HepG2 (cell line): ENCODE results near the gene SDC3. TPM values are rescaled to one million over a fixed set of nuclear protein-coding genes. Genes with fewer than 3 reads are reported as not detected.

ENCODE experiments used
- ATAC-seq: fragments of 200-7000 bp; cut with Tn5 transposase; 3 replicates; pipeline ENCODE4 v1.9.1; 2020; ENCODE audit warnings: mild to moderate bottlenecking, moderate library complexity
- BruUV-seq: library from RNA; stranded (reverse); fragments of 400-500 nt; replicated peaks from 2 replicates; lab custom pipeline; 2021; lab: Mats Ljungman, UMichigan
- CTCF ChIA-PET: fragments of 300-600 bp; formaldehyde crosslinking; extraction: SDS; loops from one replicate; lab custom pipeline; 2021; ENCODE audit warnings: low total read pairs, inconsistent platforms, low intra/inter-chr PET ratio; lab: Yijun Ruan, JAX
- POLR2A ChIA-PET: fragments of 350-600 bp; sonication (Branson Sonifier 250); formaldehyde crosslinking; loops from one replicate; lab custom pipeline; 2020; ENCODE audit warnings: antibody characterized with exemption, inconsistent platforms; lab: Yijun Ruan, JAX
- DNase-seq: peaks from one replicate; pipeline ENCODE4 v3.0.0-alpha.2; 2015; ENCODE audit warnings: low spot score
- FAIRE-seq: peaks from 3 replicates; lab custom pipeline; 2011; peaks lifted over from hg19 to GRCh38; lab: Jason Lieb, UNC
- H2AFZ ChIP-seq: one replicate; pipeline ENCODE4 v1.6.1; 2011; ENCODE audit warnings: low read length, inconsistent platforms
- H3K27ac ChIP-seq: fragments of 300-600 bp; 3 replicates; pipeline ENCODE4 v1.8.0; 2011; ENCODE audit warnings: mixed run types, mild to moderate bottlenecking, mixed read lengths, low read length, inconsistent platforms; ENCODE audit not compliant: insufficient read depth; ENCODE audit errors: extremely low read length
- H3K27me3 ChIP-seq, 2 experiments: fragments of 200-600 bp in 1 of 2; 2 replicates in 1 of 2; 3 replicates in 1 of 2; pipeline versions ENCODE4 v1.6.0 to v1.8.0; 2011; ENCODE audit warnings: low read length in 2 of 2, mild to moderate bottlenecking in 2 of 2, moderate library complexity in 2 of 2, inconsistent platforms in 1 of 2; ENCODE audit not compliant: insufficient read depth in 2 of 2, control insufficient read depth in 1 of 2
- H3K36me3 ChIP-seq, 2 experiments: fragments of 200-600 bp in 1 of 2; replicated peaks in 1 of 2; 2 replicates in 1 of 2; 3 replicates in 1 of 2; pipeline versions ENCODE4 v1.5.1 to v1.8.0; 2011; ENCODE audit warnings: low read length in 2 of 2, inconsistent platforms in 1 of 2; ENCODE audit not compliant: insufficient read depth in 2 of 2, control insufficient read depth in 1 of 2
- H3K4me1 ChIP-seq: 2 replicates; pipeline ENCODE4 v1.5.1; 2012; ENCODE audit warnings: low read length, inconsistent platforms; ENCODE audit not compliant: insufficient read depth
- H3K4me2 ChIP-seq: 2 replicates; pipeline ENCODE4 v1.6.0; 2011; ENCODE audit warnings: low read depth, low read length, inconsistent platforms
- H3K4me3 ChIP-seq, 3 experiments: fragments of 200-600 bp in 1 of 3; sonication (generic), shearing (Covaris generic) in 1 of 3; replicated peaks in 1 of 3; 2 replicates each; pipeline ENCODE4 v1.5.1; 2011 to 2016; ENCODE audit warnings: low read length in 3 of 3, inconsistent platforms in 2 of 3, low read depth in 2 of 3, mild to moderate bottlenecking in 2 of 3, control low read depth in 1 of 3, mixed read lengths in 1 of 3; ENCODE audit not compliant: insufficient read depth in 1 of 3
- H3K79me2 ChIP-seq: one replicate; pipeline ENCODE4 v1.6.1; 2011; ENCODE audit warnings: low read length, inconsistent platforms; ENCODE audit not compliant: insufficient read depth
- H3K9ac ChIP-seq: 2 replicates; pipeline ENCODE4 v1.6.0; 2011; ENCODE audit warnings: mild to moderate bottlenecking, low read depth, low read length, inconsistent platforms; ENCODE audit not compliant: insufficient read depth
- H3K9me3 ChIP-seq: 2 replicates; pipeline ENCODE4 v1.5.1; 2012; ENCODE audit warnings: mild to moderate bottlenecking, low read length
- H4K20me1 ChIP-seq: 2 replicates; pipeline ENCODE4 v1.6.0; 2011; ENCODE audit warnings: inconsistent platforms, mild to moderate bottlenecking, low read length, moderate library complexity; ENCODE audit not compliant: insufficient read depth
- AGO2 ChIP-seq: fragments of 200-400 bp; formaldehyde crosslinking; optimal IDR thresholded peaks from 2 replicates; pipeline ENCODE3; 2017; ENCODE audit warnings: mild to moderate bottlenecking, low read depth, low read length, moderate library complexity
- HES4 ChIP-seq: sonication (generic); formaldehyde crosslinking; IDR thresholded peaks from 2 replicates; pipeline ENCODE4 v1.9.0; 2021; ENCODE audit warnings: mild to moderate bottlenecking, missing genetic modification reagents, borderline replicate concordance
- KDM2A ChIP-seq: sonication (generic); formaldehyde crosslinking; IDR thresholded peaks from 2 replicates; pipeline ENCODE4 v1.4.0; 2020; ENCODE audit warnings: low read depth, missing genetic modification reagents, borderline replicate concordance
- KIAA2018 ChIP-seq: sonication (generic); formaldehyde crosslinking; IDR thresholded peaks from 2 replicates; pipeline ENCODE4 v1.5.0; 2020; ENCODE audit warnings: mild to moderate bottlenecking, missing genetic modification reagents, borderline replicate concordance
- POLR2A ChIP-seq, 2 experiments: IDR thresholded peaks; 2 replicates each; pipeline ENCODE4 v1.6.1; 2011; ENCODE audit warnings: low read depth in 2 of 2, low read length in 2 of 2, mild to moderate bottlenecking in 1 of 2, moderate library complexity in 1 of 2; ENCODE audit not compliant: insufficient read depth in 1 of 2
- POLR2AphosphoS2 ChIP-seq: IDR thresholded peaks from 2 replicates; pipeline ENCODE4 v1.6.1; 2011; ENCODE audit warnings: low read depth, low read length, improper control_type of control experiment
- POLR2G ChIP-seq: fragments of 200-400 bp; formaldehyde crosslinking; IDR thresholded peaks from 2 replicates; pipeline ENCODE4 v1.6.1; 2018; ENCODE audit warnings: mild to moderate bottlenecking, low read depth, low read length, moderate library complexity
- RBM22 ChIP-seq: fragments of 200-400 bp; formaldehyde crosslinking; optimal IDR thresholded peaks from 2 replicates; pipeline ENCODE3; 2017; ENCODE audit warnings: mild to moderate bottlenecking, low read length, moderate library complexity
- ZC3H13 ChIP-seq: sonication (generic); formaldehyde crosslinking; IDR thresholded peaks from 2 replicates; pipeline ENCODE4 v1.8.1; 2023; ENCODE audit warnings: mild to moderate bottlenecking, missing genetic modification reagents, moderate library complexity
- ZC3H4 ChIP-seq: sonication (generic); formaldehyde crosslinking; IDR thresholded peaks from 2 replicates; pipeline ENCODE4 v1.4.0; 2020; ENCODE audit warnings: missing genetic modification reagents, borderline replicate concordance
- ZNF143 ChIP-seq: sonication (generic); formaldehyde crosslinking; IDR thresholded peaks from 2 replicates; pipeline ENCODE4 v1.4.0; 2020; ENCODE audit warnings: missing genetic modification reagents
- ZNF687 ChIP-seq: sonication (generic); formaldehyde crosslinking; IDR thresholded peaks from 2 replicates; pipeline ENCODE4 v1.5.1; 2020; ENCODE audit warnings: mild to moderate bottlenecking, missing genetic modification reagents, moderate library complexity
- WGBS: methylation state at CpG from one replicate; pipeline ENCODE4 v1.1.6; 2017; ENCODE audit warnings: low lambda C conversion rate; 5-methylcytosine and 5-hydroxymethylcytosine counted together
- in situ Hi-C: cut with HindIII; loops from 2 replicates; pipeline ENCODE4 v1.10.0; 2017; ENCODE audit warnings: low pct_unique_long_range_greater_than_20kb; ENCODE audit not compliant: extremely low pct_ligation_motif_present
- intact Hi-C: fragments of 100-400 bp; cut with micrococcal nuclease; formaldehyde crosslinking; loops from one replicate; pipeline ENCODE4 v1.10.0; 2022; ENCODE audit not compliant: unreplicated experiment
- polyA plus RNA-seq, 8 experiments: library from polyadenylated mRNA; depleted of rRNA in 3 of 8; stranded (reverse) in 7 of 8; unstranded in 1 of 8; fragments of >200 nt; fragmentation: Illumina TruSeq in 4 of 8; extraction: Trizol in 4 of 8; gene quantifications; 2 replicates each; pipeline versions ENCODE4 v1.2.1 to v1.2.3, GENCODE V29; 2011 to 2016; ENCODE audit warnings: low read depth in 4 of 8, missing spikeins in 1 of 8, mixed read lengths in 1 of 8; ENCODE audit not compliant: insufficient read depth in 1 of 8
- total RNA-seq, 5 experiments: library from RNA; depleted of rRNA; stranded (reverse); fragments of >200 nt; fragmentation: Illumina TruSeq; extraction: Trizol; gene quantifications; 2 replicates each; pipeline ENCODE4 v1.2.3, GENCODE V29; 2016; ENCODE audit warnings: low read depth in 1 of 5

SDC3 gene
- total and polyA plus RNA-seq, 2 of the 13 experiments (the other 11 are each of a cell fraction or from before 2014, with no cell fraction given) = 0.49 to 0.84 TPM

- Histone ChIP-seq H3K4me2 (no peak overlapping the region), H4K20me1 (peaks cover 20% of the 10 kb centered on the region), H2AFZ (no peak overlapping the region), H3K4me3 (no peak overlapping the region), H3K4me1 (peaks cover 25% of the 10 kb centered on the region), H3K36me3 (peaks cover 23 to 28% of the 10 kb centered on the region in 2 experiments), H3K27ac (no peak overlapping the region), H3K79me2 (no peaks in the 10 kb centered on the region), H3K9ac (no peak overlapping the region), H3K9me3 (no peaks in the 10 kb centered on the region), H3K27me3 (no peaks in the 10 kb centered on the region)
- intact Hi-C loops (no loop called here), in situ Hi-C loops (no loop called here)
- BruUV-seq = no TSS peak
- DNase-seq = no peak
- ChIA-PET CTCF (interaction anchor here (1.1 kb wide), 1 partner anchor 151 kb away, joined by 3 read pairs; no protein-coding TSS in a partner anchor), POLR2A (interaction anchor here (0.7 kb wide), 1 partner anchor 135 kb away, joined by 3 read pairs; the partner anchor contains the start of gene PUM1)
- ATAC-seq = peak; percentile 5; the same call in 1 of the 3 replicates
- 81% methylated on average over 6 of the region's 6 CpGs for WGBS
- FAIRE-seq = no peak
- peak; percentile 97 for TF ChIP-seq RBM22
- TF ChIP-seq KIAA2018 (CRISPR knock-in tag) = no peak
- peak; percentile 68; the same call in 1 of the 2 replicates for TF ChIP-seq KDM2A (CRISPR knock-in tag)
- peak in 1 of 2 experiments; percentile 38; a peak in 1 of 4 replicates for TF ChIP-seq POLR2A (IDR thresholded peaks at IDR 0.05; ENCODE audit: insufficient read depth in 1 of 2, low read depth in 2 of 2, low read length in 2 of 2)
- TF ChIP-seq ZC3H4 = peak; percentile 47; the same call in 1 of the 2 replicates
- 0 out of 2 replicates have a peak, but pooled peaks have one; percentile 25 for TF ChIP-seq ZNF143 (CRISPR knock-in tag)
- TF ChIP-seq POLR2G = peak; percentile 40; the same call in 1 of the 2 replicates
- TF ChIP-seq ZC3H13 (CRISPR knock-in tag) = peak; percentile 46; the same call in 1 of the 2 replicates
- peak; percentile 15; the same call in 1 of the 2 replicates for TF ChIP-seq ZNF687
- peak; percentile 66 for TF ChIP-seq POLR2AphosphoS2
- peak; percentile 90 for TF ChIP-seq AGO2
- TF ChIP-seq HES4 (CRISPR knock-in tag) = no peak
These were observed 22.1 kb upstream of the SDC3 start for GRCh38 chr1:30930631-30931173.
